ENCODE data around the gene KREMEN1.

Gene KREMEN1

DNA sequence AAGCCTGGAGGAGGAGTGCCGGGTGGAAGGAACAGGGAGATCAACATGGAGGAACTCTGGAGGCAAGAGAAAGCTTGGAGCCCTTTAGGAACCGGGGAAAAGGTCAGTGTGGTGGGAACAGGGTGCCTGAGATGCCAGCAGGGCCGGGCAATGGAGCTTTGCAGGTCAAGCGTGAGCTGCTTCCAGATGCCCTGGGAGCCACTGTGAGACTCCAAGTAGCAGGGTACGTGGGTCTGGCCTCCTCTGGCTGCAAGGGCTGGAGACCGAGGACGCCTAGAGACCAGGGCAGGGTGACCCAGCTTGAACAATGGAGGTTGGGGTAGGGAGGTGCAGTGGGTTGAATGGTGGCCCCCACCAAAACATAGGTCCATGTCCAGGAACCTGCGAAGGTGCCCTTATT lies 117.2 kb downstream of the KREMEN1 start:
- no peak for DNase-seq

DNA sequence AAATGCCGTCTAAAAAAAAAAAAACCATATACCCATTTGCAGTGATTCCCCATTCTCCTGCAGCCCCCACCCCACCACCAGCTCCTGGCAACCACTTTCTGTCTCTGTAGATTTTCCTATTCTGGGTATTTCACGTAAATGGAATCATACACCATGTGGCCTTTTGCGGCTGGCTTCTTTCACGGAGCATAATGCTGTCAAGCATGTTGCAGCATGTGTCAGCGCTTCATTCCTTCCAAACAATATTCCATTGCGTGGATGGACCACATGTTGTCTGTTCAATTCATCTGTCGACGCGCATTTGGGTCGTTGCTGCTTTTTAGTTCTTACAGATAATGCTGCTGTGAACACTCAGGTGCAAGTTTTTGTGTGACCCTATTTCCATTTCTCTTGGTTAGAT lies 118.1 kb downstream of the KREMEN1 start:
- peak; percentile 21 for DNase-seq

DNA sequence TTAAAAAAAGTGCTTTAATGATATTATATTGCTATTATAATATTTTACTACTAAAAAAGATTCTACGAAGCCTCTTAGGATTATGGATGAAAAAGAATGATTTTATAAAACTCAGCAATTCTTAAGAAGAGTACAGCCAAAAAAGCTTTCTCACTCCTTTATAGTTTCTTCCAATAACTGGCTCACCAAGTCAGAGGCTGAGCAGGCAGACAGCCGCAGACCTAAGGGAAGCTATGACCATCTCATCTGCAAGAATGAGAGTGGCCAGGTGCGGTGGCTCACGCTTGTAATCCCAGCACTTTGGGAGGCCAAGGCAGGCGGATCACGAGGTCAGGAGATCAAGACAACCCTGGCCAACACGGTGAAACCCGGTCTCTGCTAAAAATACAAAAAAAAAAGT lies 120.2 kb downstream of the KREMEN1 start:
- DNase-seq: no peak

DNA sequence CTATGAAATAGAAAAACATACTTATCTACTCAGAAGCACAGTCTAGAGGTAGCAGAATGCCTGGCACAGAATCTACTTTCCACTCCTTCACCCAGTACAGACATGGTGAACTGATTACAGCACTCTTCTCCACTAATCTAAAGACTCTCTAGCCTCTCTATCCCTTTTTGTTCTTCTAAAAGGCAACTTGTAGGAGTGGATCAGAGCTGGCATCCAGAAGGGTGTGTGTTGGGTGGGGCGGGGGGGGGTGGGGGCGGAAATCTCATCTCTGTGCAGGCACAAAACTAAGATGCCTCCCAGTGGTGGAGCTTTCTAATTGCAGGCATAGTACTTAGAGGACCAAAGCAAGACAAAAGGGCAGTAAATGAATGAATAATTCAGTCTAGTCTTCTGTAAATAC lies 121.3 kb downstream of the KREMEN1 start:
- no peak for DNase-seq

DNA sequence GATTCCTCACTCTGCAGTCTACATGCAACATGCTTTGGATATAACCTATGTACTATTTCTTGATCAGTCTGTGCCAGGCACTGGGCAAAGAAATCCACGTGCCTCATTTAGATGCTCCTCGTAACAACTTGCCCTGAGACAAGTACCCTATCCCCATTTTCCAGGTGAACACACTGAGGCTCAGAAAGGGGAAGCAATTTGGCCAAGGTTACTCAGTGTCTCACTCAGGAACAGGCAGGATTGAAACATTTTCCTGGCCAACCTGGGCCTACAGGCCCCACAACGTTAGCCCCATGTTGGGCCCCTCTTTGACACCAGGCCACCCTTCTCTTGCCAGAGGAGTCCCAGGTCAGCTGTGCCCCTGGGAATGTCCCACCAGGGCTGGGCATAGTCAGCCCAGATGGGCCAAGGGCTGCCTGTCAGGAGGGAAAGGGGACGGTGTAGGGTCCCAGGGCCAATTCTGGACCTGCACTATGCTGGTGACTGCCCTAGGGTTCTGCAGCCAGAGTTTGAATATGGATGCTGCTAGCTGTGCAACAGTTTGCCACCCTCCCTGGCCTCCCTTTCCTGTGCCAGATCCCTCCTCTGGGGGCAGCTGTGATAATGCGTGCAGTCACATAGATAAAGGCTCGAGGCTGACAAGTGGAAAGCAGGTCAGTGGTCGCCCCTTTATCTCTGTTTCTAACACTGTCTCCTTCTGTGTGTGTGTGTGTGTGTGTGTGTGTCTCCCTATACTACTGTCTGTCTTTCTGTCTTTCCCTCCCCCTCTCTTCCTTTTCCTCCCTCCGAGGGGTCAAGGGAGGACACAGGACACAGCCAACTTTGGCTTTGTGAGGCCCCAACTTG lies 122.5 kb downstream of the KREMEN1 start:
- DNase-seq: no peak

DNA sequence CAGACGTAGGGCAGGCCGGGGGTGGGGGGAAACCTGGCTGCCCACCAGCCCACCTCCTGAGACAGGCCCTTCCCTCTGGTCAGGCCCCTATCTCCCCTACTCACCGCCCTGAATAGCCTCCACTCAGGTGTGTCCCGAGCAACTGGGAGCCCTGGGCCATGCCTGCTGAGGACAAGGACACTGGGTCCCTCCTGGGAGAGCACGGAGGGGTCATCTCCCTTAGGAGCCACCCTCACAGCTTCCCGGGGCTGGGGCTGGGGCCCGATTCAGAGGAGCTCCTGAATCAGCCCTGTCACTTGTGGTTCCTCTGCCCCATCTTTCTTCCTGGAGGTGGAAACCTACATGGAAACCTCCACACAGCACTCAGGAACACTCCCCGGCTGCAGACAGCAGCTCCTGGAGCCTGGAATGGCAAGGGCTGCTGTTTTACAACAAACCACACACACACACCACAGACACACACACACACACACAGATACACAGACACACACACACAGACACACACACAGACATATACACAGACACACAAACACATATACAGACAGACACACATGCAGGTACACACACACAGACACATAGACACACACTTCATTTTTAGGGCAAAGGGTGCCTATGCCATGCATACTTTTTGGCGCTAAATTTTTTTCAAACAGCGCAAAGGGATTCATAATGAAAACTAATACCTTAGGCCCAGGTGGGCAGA lies 123.3 kb downstream of the KREMEN1 start:
- no peak for DNase-seq

DNA sequence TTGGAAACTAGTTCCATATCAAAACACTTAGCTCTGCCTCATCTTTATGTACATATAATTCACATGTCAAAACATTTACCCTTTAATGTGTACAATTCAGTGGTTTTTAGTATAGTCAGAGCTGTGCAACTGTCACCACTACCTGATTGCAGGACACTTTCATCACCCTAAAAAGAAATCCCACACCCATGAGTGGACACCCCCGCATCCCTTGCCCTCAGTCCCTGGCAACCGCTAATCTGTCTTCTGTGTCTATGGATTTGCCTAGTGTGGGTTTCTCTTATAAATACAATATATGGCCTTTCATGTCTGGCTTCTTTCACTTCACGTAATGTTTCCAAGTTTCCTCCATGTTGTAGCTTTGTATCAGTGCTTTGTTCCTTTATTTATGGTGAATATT lies 124.3 kb downstream of the KREMEN1 start:
- no peak for DNase-seq

DNA sequence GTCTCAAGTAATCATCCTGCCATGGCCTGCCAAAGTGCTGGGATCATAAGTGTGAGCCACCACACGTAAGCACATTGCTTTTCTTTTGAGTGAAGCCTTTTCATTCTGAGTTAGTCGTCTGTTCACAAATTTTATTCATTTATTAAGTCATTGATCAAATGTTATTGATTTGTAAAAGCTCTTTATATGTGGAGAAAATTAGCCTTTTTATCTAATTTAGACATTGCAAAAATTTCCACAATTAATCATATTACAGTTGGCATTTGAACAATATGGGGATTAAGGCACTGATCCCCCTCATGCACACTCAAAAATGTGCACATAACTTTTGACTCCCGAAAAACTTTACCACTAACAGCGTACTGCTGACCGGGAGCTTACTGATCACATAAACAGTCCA lies 125.4 kb downstream of the KREMEN1 start:
- no peak for DNase-seq

DNA sequence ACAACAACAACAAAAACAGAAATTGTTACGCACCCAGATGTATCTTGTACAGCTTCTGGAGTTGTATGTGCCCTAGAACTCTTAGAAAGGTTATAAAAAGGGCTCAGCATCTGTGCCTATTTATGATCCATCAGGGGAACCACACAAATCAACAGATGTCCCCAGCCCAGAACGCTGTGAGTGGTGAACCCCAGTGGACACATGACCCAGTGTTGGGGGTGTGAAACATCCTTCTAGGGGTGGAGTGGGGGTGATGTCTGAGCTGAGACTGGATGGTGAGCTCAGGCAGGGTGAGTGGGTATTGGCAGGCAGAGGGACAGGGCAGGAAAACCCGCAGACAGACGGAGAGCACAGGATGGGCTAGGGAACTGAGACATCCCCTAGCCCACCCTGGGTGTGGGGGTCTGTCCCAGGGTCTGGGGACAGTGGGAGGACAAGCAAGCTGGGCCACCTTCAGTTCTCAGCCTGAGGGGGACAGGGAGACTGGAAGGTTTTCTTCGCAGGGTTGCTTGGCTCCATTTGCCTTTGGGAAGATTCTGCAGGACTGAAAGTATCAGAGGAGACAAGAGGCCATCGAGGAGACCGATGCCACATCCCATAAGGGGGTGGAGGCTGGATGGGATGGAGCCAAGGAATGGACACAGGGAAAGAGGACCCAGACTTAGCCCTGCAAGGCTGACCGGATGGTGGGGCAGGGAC lies 127.0 kb downstream of the KREMEN1 start:
- no peak for DNase-seq

DNA sequence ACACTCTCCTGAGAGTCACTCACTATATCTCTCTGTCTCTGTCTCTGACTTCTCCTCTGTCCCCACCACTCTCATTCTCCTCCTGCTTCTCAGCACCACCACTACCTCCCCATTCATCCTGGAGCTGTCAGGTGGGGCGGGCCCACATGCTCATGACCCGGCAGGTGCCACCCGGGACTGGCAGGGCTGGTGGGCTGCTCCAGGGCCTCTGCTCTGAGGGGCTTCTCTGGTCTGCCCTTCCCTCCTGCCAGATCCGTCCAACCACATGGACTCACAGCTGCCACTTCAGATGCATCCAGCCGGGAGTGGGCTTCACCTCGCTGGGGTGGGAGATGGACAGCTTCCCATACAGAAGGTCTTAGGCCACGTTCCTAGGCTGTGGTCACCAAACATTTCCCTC lies 128.1 kb downstream of the KREMEN1 start:
- DNase-seq: no peak

DNA sequence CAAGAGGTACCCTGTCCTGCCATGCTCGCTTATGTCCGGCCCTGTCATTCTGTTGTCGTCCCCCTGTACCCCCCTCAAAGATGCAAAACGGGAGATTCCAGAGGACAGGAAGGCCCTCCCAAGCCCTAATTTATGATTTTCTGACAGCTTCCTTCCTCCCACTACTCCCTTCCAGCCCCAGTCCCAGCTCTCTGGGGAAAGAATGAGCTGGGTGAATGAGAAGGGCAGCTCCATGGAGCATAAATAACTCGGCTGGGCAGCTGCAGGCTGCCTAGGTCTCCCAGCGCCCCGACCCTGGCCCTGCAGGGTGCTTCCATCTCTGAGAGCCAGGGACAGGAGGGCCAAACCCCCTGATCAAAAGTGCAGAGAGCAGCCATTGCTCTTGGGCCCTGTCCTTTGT lies 128.9 kb downstream of the KREMEN1 start:
- DNase-seq: no peak

DNA sequence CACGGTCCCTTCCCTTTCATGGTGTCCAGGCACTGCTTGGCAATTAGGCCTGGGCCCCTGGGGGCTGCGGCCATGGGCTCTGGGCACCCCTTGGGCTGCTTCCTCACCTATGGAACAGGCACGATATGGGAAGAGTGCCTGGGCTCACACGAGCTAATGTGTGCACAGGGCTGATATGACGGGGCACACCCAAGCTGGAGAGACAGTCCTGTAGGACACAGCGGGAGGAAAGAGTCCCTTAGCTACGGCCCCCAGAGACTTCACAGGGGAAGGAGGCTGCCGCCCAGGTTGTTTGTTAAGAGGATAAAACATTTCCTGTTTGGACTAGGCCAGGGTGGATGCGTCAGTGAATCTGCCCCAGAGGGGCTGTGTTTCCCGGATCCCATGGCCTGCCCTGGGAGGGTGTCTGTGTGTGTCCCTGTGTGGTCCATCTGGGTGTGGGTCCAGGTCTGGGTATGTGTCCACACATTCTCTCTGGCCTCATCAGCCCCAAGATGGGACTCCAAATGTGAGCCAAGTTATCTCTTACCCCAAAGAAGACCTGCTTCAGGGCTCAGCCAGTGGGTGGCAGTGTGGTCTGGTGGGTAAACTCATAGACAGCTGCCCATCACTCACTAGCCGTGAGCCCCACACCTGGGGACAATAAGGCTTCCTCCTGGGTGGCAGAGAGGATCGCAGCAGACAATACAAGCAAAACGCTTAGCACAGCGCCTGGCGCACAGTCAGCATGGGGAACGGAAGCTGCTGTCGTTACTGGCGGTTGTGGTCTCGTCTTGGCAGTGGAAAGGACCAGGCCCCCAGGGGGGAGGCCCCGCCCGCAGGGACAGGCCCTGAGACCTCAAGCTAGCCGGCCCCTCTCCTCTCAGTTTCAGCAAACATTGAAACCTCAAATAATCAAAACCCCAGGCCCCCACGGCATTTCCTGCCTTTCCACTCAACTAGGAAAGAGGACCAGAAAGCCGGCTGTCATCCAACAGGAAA lies 129.7 kb downstream of the KREMEN1 start:
- peak; percentile 74 for DNase-seq

DNA sequence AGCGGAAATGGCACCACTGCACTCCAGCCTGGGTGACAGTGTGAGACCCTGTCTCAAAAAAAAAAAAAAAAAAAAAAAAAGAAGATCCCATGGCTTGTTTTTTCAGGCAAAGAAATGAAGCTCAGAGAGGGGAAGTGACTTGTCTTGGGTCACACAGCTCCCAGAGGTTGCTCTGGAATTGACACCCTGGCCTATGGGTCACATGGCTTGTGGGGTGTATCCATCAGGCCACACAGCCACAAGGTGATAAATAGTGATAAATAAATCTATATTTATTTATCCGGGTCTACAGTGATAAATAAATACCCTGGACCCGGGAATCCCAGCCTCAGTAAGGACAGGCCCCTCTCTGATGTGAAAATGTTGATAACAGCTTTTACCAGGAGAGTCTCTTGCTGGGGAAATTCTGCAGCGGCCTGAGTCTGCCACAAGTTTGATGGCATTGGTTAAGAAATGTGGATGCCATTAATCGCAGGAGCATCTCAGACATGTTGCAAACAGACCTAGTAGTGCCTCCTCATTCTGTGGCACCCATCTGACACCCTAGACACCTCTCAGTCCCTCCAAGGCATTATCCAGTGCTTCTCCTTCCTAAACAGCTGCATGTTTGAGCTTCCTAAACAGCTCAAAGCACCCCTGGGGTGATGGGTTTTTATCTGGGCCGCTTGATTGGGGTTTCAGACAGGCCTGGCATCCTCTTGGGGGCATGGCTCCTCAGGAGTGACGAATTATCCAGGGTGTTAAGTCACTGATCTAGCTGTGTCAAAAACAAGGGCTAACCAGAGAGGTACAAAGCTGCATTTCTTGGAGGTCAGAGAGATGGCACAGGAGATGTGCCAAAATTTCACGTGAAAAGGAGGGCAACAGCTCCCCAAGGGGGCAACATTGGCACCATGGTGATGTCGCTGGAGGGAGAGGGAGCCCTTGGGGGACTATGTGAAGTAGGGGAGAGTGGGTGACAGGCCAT lies 130.9 kb downstream of the KREMEN1 start:
- no peak for DNase-seq

DNA sequence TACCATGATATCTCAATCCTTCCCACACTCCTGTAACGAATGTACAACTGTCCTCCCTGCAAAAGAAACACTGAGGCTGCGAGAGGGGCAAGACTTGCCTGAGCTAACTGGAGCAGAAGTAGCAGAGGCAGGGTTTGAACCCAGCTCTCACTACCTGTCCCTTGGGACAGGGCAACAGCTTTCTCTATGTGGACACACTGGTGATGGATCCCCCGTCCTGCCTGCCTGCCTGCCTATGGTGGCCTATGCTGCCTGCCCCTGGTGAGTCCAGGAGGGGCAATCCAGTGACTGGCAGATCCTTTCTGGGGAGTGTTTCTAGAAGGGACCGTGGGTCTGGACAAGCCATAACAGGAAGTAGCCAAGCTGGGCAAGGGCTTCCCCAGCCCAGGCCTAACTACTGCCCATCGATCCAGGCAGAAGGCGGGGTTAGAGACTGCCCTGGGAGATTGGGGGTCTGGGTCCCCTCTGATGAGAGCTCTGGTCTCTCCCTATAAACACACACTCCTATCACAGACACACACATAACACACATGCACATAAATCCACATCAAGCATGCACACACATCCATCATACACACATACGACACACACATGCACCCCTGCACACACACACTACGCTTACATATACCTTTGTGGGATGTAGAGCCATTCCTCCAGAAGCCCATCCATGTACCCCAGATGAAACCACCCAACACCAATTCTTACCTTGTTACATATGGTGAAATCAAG lies 131.8 kb downstream of the KREMEN1 start:
- no peak for DNase-seq

DNA sequence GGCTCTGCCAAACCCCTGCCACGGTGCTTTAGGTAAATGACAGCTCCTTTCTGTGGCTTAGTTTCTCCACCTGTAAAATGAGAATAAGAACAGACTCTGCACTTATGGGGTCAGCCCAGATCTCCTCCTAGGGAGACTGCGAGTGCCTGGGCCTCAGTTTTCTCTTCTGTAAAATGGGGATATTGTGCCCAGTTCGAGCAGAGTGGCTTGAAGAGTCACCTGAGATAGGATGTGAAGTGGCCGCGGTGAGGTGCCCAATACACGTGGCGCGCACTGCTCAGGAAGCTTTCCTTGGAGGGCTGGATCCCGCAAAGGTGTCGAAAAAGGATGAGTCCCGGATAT lies 132.4 kb downstream of the KREMEN1 start:
- DNase-seq: no peak

DNA sequence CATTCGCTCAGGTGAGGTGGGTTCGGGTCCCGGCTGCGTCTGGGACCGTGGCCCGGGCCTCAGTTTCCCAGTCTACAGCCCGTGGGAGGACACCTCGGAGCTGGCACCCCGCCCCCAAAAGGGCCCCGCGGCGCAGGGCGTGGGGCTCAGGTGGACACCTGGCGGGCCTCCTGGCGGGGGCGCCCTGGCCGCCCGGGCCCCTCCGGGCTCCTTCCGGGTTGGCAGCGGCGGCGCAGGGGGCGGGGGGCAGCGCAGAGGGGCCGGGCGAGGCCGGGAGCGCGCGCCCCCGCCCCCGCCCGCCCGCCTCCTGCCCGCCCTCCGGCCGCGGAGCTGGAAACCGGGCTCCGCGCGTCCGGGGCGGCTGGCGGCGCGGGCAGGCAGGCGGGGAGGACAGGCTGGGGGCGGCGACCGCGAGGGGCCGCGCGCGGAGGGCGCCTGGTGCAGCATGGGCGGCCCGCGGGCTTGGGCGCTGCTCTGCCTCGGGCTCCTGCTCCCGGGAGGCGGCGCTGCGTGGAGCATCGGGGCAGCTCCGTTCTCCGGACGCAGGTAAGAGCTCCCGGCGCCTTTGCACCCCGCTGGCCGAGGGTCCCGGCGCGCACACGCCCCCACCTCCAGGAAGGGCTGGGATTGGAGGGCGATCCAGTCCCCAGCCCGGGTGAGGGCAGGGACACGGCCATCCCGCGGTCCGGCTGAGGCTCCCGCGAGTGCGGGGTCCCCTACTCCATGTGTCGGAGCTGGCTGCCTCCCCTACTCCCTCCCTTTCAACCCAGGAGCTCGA lies 132.9 kb downstream of the KREMEN1 start, which contains the start of gene EMID1:
EMID1 (plus strand) TSS at position 303 of the 778 bp plus-strand sequence; CDS start at position 446, 143 bp downstream.
- peak; percentile 20 for DNase-seq

DNA sequence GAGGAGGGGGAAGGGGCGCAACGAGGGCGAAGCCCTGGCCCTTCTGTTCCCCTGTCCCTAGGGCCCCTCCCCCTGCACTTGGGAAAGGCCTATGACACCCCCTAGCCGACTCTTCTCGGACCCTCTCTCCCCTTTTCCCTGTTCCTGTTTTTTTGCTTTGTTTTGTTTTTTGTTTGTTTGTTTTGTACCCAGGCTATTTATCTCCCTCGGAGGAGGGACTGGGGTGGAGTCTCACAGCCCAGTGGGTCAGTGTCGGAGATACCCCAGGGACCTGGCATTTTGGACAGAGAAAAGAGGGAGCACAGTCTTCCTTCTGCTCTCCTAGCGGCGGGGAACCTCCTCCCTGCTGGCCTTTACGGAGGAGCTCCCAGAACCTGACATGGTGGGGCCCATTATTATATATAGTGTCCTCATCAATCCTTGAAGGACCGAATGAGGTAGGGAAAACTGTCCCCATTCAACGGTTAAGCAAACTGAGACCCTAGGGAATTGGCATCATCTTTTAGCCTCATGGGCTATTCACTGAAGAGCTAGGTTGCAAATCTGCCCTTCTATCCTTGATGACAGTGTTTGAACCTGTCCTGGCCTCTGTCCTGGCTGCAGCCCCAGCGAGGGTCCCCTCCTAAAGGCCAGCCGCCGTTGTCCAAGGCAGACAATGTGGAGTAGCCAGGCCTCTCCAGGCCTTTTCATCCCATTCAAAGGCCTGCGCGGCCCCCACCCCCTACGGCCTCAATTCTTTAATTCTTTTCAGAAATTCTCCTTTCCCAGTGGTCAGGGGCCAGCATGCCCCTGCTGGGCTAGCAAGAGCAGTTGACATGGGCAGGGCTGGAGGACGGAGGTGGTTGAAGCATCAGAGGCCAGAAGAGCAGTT lies 133.8 kb downstream of the KREMEN1 start:
- DNase-seq: no peak

DNA sequence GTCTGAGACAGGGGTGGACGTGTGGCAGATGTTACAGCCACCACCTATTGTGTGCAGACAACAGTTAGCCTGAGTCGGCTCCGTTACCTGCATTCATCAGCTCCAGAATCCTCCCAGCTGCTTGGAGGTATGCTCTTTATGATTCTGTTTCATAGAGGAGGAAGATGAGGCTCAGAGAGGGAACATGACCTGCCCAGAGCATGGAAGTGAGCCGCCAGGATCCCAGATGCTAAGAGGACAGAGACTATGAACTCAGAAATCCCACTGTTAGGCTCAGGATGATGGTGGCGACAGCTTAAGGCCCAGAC lies 134.4 kb downstream of the KREMEN1 start:
- DNase-seq: no peak
